K562 (cell line): Measurements from ENCODE around the gene RAB3GAP1. TPM values are rescaled to one million over a fixed set of nuclear protein-coding genes. Genes with fewer than 3 reads are reported as not detected.

Experiments
- ATAC-seq: fragments of 200-7000 bp; cut with Tn5 transposase; 3 replicates; pipeline ENCODE4 v1.9.1; 2020; ENCODE audit warnings: moderate library complexity
- BruUV-seq: library from RNA; stranded (reverse); fragments of 400-500 nt; replicated peaks from 2 replicates; lab custom pipeline; 2021; lab: Mats Ljungman, UMichigan
- CTCF ChIA-PET: fragments of 300-600 bp; formaldehyde crosslinking; extraction: SDS; loops from one replicate; lab custom pipeline; 2021; ENCODE audit warnings: low intra/inter-chr PET ratio; lab: Yijun Ruan, JAX
- POLR2A ChIA-PET: fragments of 300-600, 350-650 bp; sonication (Branson Sonifier 250); formaldehyde crosslinking; extraction: SDS; loops from one replicate; lab custom pipeline; 2021; ENCODE audit warnings: antibody characterized with exemption, inconsistent platforms; lab: Yijun Ruan, JAX
- DNase-seq, 4 experiments: peaks; one replicate each; pipeline versions ENCODE4 v3.0.0 to v3.0.0-alpha.2; 2011 to 2018; ENCODE audit warnings: low spot score in 3 of 4, mixed read lengths in 3 of 4; ENCODE audit errors: extremely low read depth in 1 of 4
- FAIRE-seq: peaks from 2 replicates; lab custom pipeline; 2011; peaks lifted over from hg19 to GRCh38; lab: Jason Lieb, UNC
- H2AFZ ChIP-seq: 2 replicates; pipeline ENCODE4 v1.6.0; 2011; ENCODE audit warnings: low read depth, low read length, control low read depth, inconsistent platforms
- H3K27ac ChIP-seq: fragments of 200-600 bp; 3 replicates; pipeline ENCODE4 v1.8.0; 2011; ENCODE audit warnings: low read depth, mild to moderate bottlenecking, control low read depth, inconsistent platforms, low read length, moderate library complexity, mixed read lengths; ENCODE audit errors: extremely low read depth
- H3K27me3 ChIP-seq, 2 experiments: fragments of 300-600 bp in 1 of 2; 2 replicates in 1 of 2; 3 replicates in 1 of 2; pipeline versions ENCODE4 v1.6.0 to v1.8.0; 2011; ENCODE audit warnings: inconsistent platforms in 2 of 2, low read length in 2 of 2, mild to moderate bottlenecking in 1 of 2, mixed read lengths in 1 of 2, moderate library complexity in 1 of 2; ENCODE audit not compliant: control insufficient read depth in 2 of 2, insufficient read depth in 2 of 2
- H3K36me3 ChIP-seq: fragments of 300-600 bp; 3 replicates; pipeline ENCODE4 v1.8.0; 2011; ENCODE audit warnings: mild to moderate bottlenecking, low read length, inconsistent platforms; ENCODE audit not compliant: control insufficient read depth, insufficient read depth
- H3K4me1 ChIP-seq, 2 experiments: fragments of 200-600 bp in 1 of 2; replicated peaks in 1 of 2; 2 replicates in 1 of 2; 3 replicates in 1 of 2; pipeline versions ENCODE4 v1.5.1 to v1.8.0; 2011; ENCODE audit warnings: inconsistent platforms in 2 of 2, low read length in 2 of 2, mild to moderate bottlenecking in 1 of 2, mixed read lengths in 1 of 2, moderate library complexity in 1 of 2; ENCODE audit not compliant: control insufficient read depth in 2 of 2, insufficient read depth in 2 of 2
- H3K4me2 ChIP-seq: 2 replicates; pipeline ENCODE4 v1.6.1; 2011; ENCODE audit warnings: low read length, control low read depth, inconsistent platforms, mixed read lengths; ENCODE audit not compliant: insufficient read depth
- H3K4me3 ChIP-seq: fragments of 200-600 bp; sonication (generic), shearing (Covaris generic); 2 replicates; pipeline ENCODE4 v1.5.1; 2016; ENCODE audit warnings: control low read depth, inconsistent platforms
- H3K79me2 ChIP-seq: fragments of 200-600 bp; 3 replicates; pipeline ENCODE4 v1.8.0; 2011; ENCODE audit warnings: low read length, inconsistent platforms; ENCODE audit not compliant: control insufficient read depth, insufficient read depth
- H3K9ac ChIP-seq, 2 experiments: 2 replicates each; pipeline versions ENCODE4 v1.6.0 to v1.6.1; 2011; ENCODE audit warnings: low read depth in 2 of 2, low read length in 2 of 2, control low read depth in 1 of 2, inconsistent platforms in 1 of 2, mild to moderate bottlenecking in 1 of 2, mixed read lengths in 1 of 2; ENCODE audit not compliant: insufficient read depth in 1 of 2
- H3K9me1 ChIP-seq: one replicate; pipeline ENCODE4 v1.6.0; 2011; ENCODE audit warnings: inconsistent platforms, mild to moderate bottlenecking, low read length, moderate library complexity; ENCODE audit not compliant: control insufficient read depth, insufficient read depth
- H3K9me3 ChIP-seq: replicated peaks from 2 replicates; pipeline ENCODE4 v1.5.1; 2011; ENCODE audit warnings: low read depth, low read length, inconsistent platforms; ENCODE audit not compliant: control insufficient read depth, insufficient read depth
- H4K20me1 ChIP-seq: replicated peaks from 2 replicates; pipeline ENCODE4 v1.6.1; 2011; ENCODE audit warnings: low read length, inconsistent platforms, mixed read lengths; ENCODE audit not compliant: control insufficient read depth, insufficient read depth
- C11orf30 ChIP-seq: fragments of 450-650 bp; IDR thresholded peaks from 2 replicates; pipeline ENCODE4 v1.6.1; 2016; ENCODE audit warnings: low read depth, mild to moderate bottlenecking
- CC2D1A ChIP-seq: fragments of 450-650 bp; IDR thresholded peaks from 2 replicates; pipeline ENCODE4 v1.6.1; 2017; ENCODE audit warnings: mild to moderate bottlenecking
- CREB1 ChIP-seq, 2 experiments: sonication (generic) in 1 of 2; formaldehyde crosslinking in 1 of 2; IDR thresholded peaks; 2 replicates each; pipeline versions ENCODE4 v1.6.1 to v1.8.0; 2012 to 2022; ENCODE audit warnings: inconsistent platforms in 1 of 2, mild to moderate bottlenecking in 1 of 2, missing genetic modification reagents in 1 of 2, moderate library complexity in 1 of 2
- DPF2 ChIP-seq: fragments of 450-650 bp; IDR thresholded peaks from 2 replicates; pipeline ENCODE4 v1.6.1; 2016
- ETV5 ChIP-seq: sonication (generic); formaldehyde crosslinking; IDR thresholded peaks from 2 replicates; pipeline ENCODE4 v1.4.0; 2020; ENCODE audit warnings: low read depth, mild to moderate bottlenecking, missing genetic modification reagents
- FOXA1 ChIP-seq: fragments of 450-650 bp; IDR thresholded peaks from 2 replicates; pipeline ENCODE4 v1.6.1; 2016; ENCODE audit warnings: mild to moderate bottlenecking, borderline replicate concordance
- HMBOX1 ChIP-seq: sonication (generic); IDR thresholded peaks from 2 replicates; pipeline ENCODE4 v1.6.1; 2016
- KAT8 ChIP-seq: fragments of 450-650 bp; IDR thresholded peaks from 2 replicates; pipeline ENCODE4 v1.6.1; 2016; ENCODE audit warnings: low read depth, mild to moderate bottlenecking
- MIER1 ChIP-seq: fragments of 450-650 bp; IDR thresholded peaks from 2 replicates; pipeline ENCODE4 v1.6.1; 2016; ENCODE audit warnings: antibody characterized with exemption, mild to moderate bottlenecking, low read depth
- MTA1 ChIP-seq: fragments of 450-650 bp; IDR thresholded peaks from 2 replicates; pipeline ENCODE4 v1.6.1; 2017; ENCODE audit warnings: borderline replicate concordance
- NR0B1 ChIP-seq: fragments of 450-650 bp; IDR thresholded peaks from one replicate; pipeline ENCODE4 v1.6.1; 2018; ENCODE audit warnings: mild to moderate bottlenecking, moderate library complexity; ENCODE audit not compliant: partially characterized antibody
- NR3C1 ChIP-seq: sonication (generic); formaldehyde crosslinking; IDR thresholded peaks from 2 replicates; pipeline ENCODE4 v1.8.1; 2022; ENCODE audit warnings: missing genetic modification reagents
- RBM15 ChIP-seq: fragments of 200-400 bp; formaldehyde crosslinking; IDR thresholded peaks from 2 replicates; pipeline ENCODE4 v1.6.1; 2018; ENCODE audit warnings: mild to moderate bottlenecking, low read length, moderate library complexity; ENCODE audit not compliant: insufficient read depth
- SMARCA4 ChIP-seq: fragments of 450-650 bp; IDR thresholded peaks from 2 replicates; pipeline ENCODE4 v1.6.1; 2016
- SMARCE1 ChIP-seq: fragments of 450-650 bp; IDR thresholded peaks from 2 replicates; pipeline ENCODE4 v1.7.1; 2016; ENCODE audit warnings: mild to moderate bottlenecking
- TAL1 ChIP-seq: fragments of 450-650 bp; IDR thresholded peaks from 2 replicates; pipeline ENCODE4 v1.6.1; 2016; ENCODE audit warnings: mild to moderate bottlenecking
- TBL1XR1 ChIP-seq, 2 experiments: IDR thresholded peaks; 2 replicates each; pipeline ENCODE4 v1.6.1; 2012; ENCODE audit warnings: improper control_type of control experiment in 2 of 2, low read length in 2 of 2, mild to moderate bottlenecking in 1 of 2
- UBTF ChIP-seq, 2 experiments: IDR thresholded peaks; 2 replicates each; pipeline ENCODE4 v1.6.1; 2012; ENCODE audit warnings: improper control_type of control experiment in 2 of 2, low read depth in 2 of 2, low read length in 2 of 2, borderline replicate concordance in 1 of 2
- ZNF197 ChIP-seq: fragments of 200-800 bp; sonication (Bioruptor generic); IDR thresholded peaks from 2 replicates; pipeline ENCODE4 v1.6.1; 2016; ENCODE audit warnings: low read depth, missing genetic modification characterization, missing compliant biosample characterization
- WGBS: fragments of 100-300 bp; shearing (Covaris generic); methylation state at CpG from one replicate; pipeline ENCODE4 v1.1.6; 2016; ENCODE audit warnings: low coverage, mixed read lengths; ENCODE audit not compliant: insufficient coverage; ENCODE audit errors: missing lambda C conversion rate; 5-methylcytosine and 5-hydroxymethylcytosine counted together
- in situ Hi-C: fragments of 300-500 bp; cut with MboI; formaldehyde crosslinking; loops from 4 replicates; pipeline ENCODE4 v1.15.0; 2018; ENCODE audit warnings: inconsistent platforms, mixed read lengths
- intact Hi-C: fragments of 100-400 bp; cut with micrococcal nuclease; formaldehyde crosslinking; loops from 2 replicates; pipeline ENCODE4 v1.14.2; 2022
- polyA plus RNA-seq, 8 experiments: library from polyadenylated mRNA; depleted of rRNA in 4 of 8; stranded (reverse) in 5 of 8; unstranded in 3 of 8; fragments of >200 nt; fragmentation: Nextera tagmentation in 2 of 8; fragmentation: Illumina TruSeq in 1 of 8; extraction: Ambion mirVana in 2 of 8; extraction: Trizol in 1 of 8; gene quantifications; 2 replicates each; pipeline versions ENCODE4 v1.2.1 to v1.2.3, GENCODE V29; 2011 to 2014; ENCODE audit warnings: inconsistent platforms in 1 of 8, missing spikeins in 1 of 8
- total RNA-seq, 7 experiments: library from RNA; depleted of rRNA in 6 of 7; stranded (reverse); fragments of >200 nt in 6 of 7; fragmentation: Illumina TruSeq in 2 of 7; extraction: Trizol in 2 of 7; gene quantifications; 2 replicates each; pipeline versions ENCODE4 v1.2.1 to v1.2.3, GENCODE V29; 2011 to 2021; ENCODE audit warnings: low replicate concordance in 1 of 7

Gene RAB3GAP1
- total and polyA plus RNA-seq, 9 of the 15 experiments (the other 6 are each of a cell fraction or from before 2014, with no cell fraction given) = 15.5 to 48.6 (median 33.0) TPM

- no peak overlapping the region for H3K4me3 ChIP-seq
- peaks cover 15% of the 10 kb centered on the region; the same call in 2 of the 3 replicates for H3K36me3 ChIP-seq
- BruUV-seq = no TSS peak
- intact Hi-C loops = loop anchor here (2.0 to 5.0 kb wide), 3 partner anchors 46 to 482 kb away; partner anchors contain the start of genes R3HDM1 and ZRANB3
- H3K4me1 ChIP-seq = peaks cover 12 to 19% of the 10 kb centered on the region in 2 experiments; a peak in 4 of 5 replicates
- ChIA-PET CTCF (no interaction called here), POLR2A (no interaction called here)
- H3K27ac ChIP-seq = peak overlapping the region; percentile 66; the same call in 2 of the 3 replicates
- peak; percentile 29 for ATAC-seq
- H3K79me2 ChIP-seq = peaks cover 34% of the 10 kb centered on the region
- H3K4me2 ChIP-seq = peak overlapping the region; percentile 63
- 11% methylated on average over 6 of the region's 6 CpGs for WGBS
- no peaks in the 10 kb centered on the region for H3K9me1 ChIP-seq
- FAIRE-seq = peak; percentile 84
- in situ Hi-C loops = no loop called here
- DNase-seq = peak in 2 of 4 experiments; percentile 50 to 72
- no peaks in the 10 kb centered on the region; the same call in 1 of the 2 replicates for H4K20me1 ChIP-seq
- no peaks in the 10 kb centered on the region for H3K27me3 ChIP-seq
- peak overlapping the region; percentile 29 to 38; a peak in 2 of 4 replicates for H3K9ac ChIP-seq
- H2AFZ ChIP-seq = peak overlapping the region; percentile 93
- H3K9me3 ChIP-seq = no peaks in the 10 kb centered on the region
- TF ChIP-seq ETV5 (CRISPR knock-in tag) (0 out of 2 replicates have a peak, but pooled peaks have one; percentile 36), CREB1 (IDR thresholded peaks at IDR 0.05) (0 out of 2 replicates have a peak, but pooled peaks have one; percentile 19), CREB1 (CRISPR knock-in tag; IDR thresholded peaks at IDR 0.05) (no peak), C11orf30 (no peak), MIER1 (no peak), TBL1XR1 (IDR thresholded peaks at IDR 0.05; ENCODE audit: low read length in 2 of 2) (peak in 1 of 2 experiments; percentile 60; a peak in 2 of 4 replicates), DPF2 (peak; percentile 38), TAL1 (peak; percentile 54), UBTF (IDR thresholded peaks at IDR 0.05; ENCODE audit: borderline replicate concordance in 1 of 2, low read depth in 2 of 2, low read length in 2 of 2) (0 out of 4 replicates have a peak, but pooled peaks of 1 of the 2 experiments have one; percentile 57), FOXA1 (peak; percentile 29; the same call in 1 of the 2 replicates), SMARCA4 (peak; percentile 47), KAT8 (no peak), NR0B1 (no peak), HMBOX1 (peak; percentile 93), RBM15 (no peak), SMARCE1 (peak; percentile 15; the same call in 1 of the 2 replicates), NR3C1 (CRISPR knock-in tag) (no peak), CC2D1A (no peak), MTA1 (no peak), ZNF197 (no peak)
Observed at GRCh38 chr2:135050684-135051083, 1.4 kb upstream of the RAB3GAP1 start.
